Activated naive CD8-positive, alpha-beta T cell treated with anti-CD3 and anti-CD28 coated beads, Interleukin-2, amount 10 ng/mL, durations not matched to agents 7 days and 5 days (primary cell): ENCODE measurements around the gene RFX2. TPM values are rescaled to one million over a fixed set of nuclear protein-coding genes. Genes with fewer than 3 reads are reported as not detected.

ENCODE experiments used
- ATAC-seq: fragments of 150-1000 bp; cut with Tn5 transposase; one replicate; pipeline ENCODE4 v1.10.0; 2021; ENCODE audit warnings: low read depth, moderate library complexity
- POLR2A ChIA-PET: fragments of 350-600 bp; sonication (Branson Sonifier 250); formaldehyde crosslinking; loops from one replicate; lab custom pipeline; 2021; ENCODE audit warnings: antibody characterized with exemption; lab: Charles Lee
- DNase-seq: peaks from one replicate; pipeline ENCODE4 v3.0.0; 2021
- H3K27ac Mint-ChIP-seq: one replicate; pipeline ENCODE4 v1.8.0; 2022; ENCODE audit warnings: mild to moderate bottlenecking, mixed read lengths
- H3K27me3 Mint-ChIP-seq: one replicate; pipeline ENCODE4 v1.8.0; 2022; ENCODE audit warnings: mild to moderate bottlenecking, moderate library complexity, mixed read lengths
- H3K36me3 Mint-ChIP-seq: one replicate; pipeline ENCODE4 v1.8.0; 2021; ENCODE audit warnings: mild to moderate bottlenecking, mixed read lengths
- H3K4me1 Mint-ChIP-seq: one replicate; pipeline ENCODE4 v1.8.0; 2021; ENCODE audit warnings: mixed read lengths
- H3K4me3 Mint-ChIP-seq: one replicate; pipeline ENCODE4 v1.8.0; 2022; ENCODE audit warnings: mild to moderate bottlenecking, moderate library complexity, mixed read lengths
- H3K9me3 Mint-ChIP-seq: one replicate; pipeline ENCODE4 v1.8.0; 2021; ENCODE audit warnings: mixed read lengths
- total RNA-seq, 2 experiments: library from RNA; stranded (reverse); gene quantifications; one replicate each; pipeline ENCODE4 v1.2.3, GENCODE V29; 2021

Gene RFX2
- total RNA-seq: 10 to 100 TPM in 1 of 2 experiments, 1 to 10 TPM in 1; 9.9 to 12.2 TPM

GRCh38 chr19:6110360-6110977, at the start of gene RFX2:
RFX2 (minus strand) TSS chr19:6110500; CDS start chr19:6047496, 63,004 bp downstream.
- DNase-seq (peak; percentile 99), ATAC-seq (peak; percentile 97)
- Mint-ChIP-seq H3K27ac (peak within 1 kb of the TSS; percentile 79), H3K36me3 (peaks cover 4% of the 10 kb centered on the region), H3K4me1 (peaks cover 20% of the 10 kb centered on the region), H3K4me3 (peak within 1 kb of the TSS; percentile 88), H3K27me3 (peaks cover 14% of the 10 kb centered on the region), H3K9me3 (no peaks in the 10 kb centered on the region)
- POLR2A ChIA-PET: interaction anchor here (0.7 to 1.5 kb wide), 4 partner anchors 23 to 780 kb away, joined by 3 to 6 read pairs (median 4); partner anchors contain the start of gene KHSRP

GRCh38 chr19:6156033-6156432, 45.7 kb upstream of the RFX2 start:
- no peak overlapping the region for H3K27ac Mint-ChIP-seq
- no peak overlapping the region for H3K4me3 Mint-ChIP-seq
- ATAC-seq (no peak), DNase-seq (no peak)
- H3K27me3 Mint-ChIP-seq: peaks cover 2% of the 10 kb centered on the region
- POLR2A ChIA-PET: no interaction called here
- no peaks in the 10 kb centered on the region for H3K9me3 Mint-ChIP-seq
- H3K36me3 Mint-ChIP-seq: no peaks in the 10 kb centered on the region
- H3K4me1 Mint-ChIP-seq: peaks cover under 1% of the 10 kb centered on the region

- H3K27ac Mint-ChIP-seq: no peak overlapping the region
- no peak overlapping the region for H3K4me3 Mint-ChIP-seq
- H3K36me3 Mint-ChIP-seq: no peaks in the 10 kb centered on the region
- DNase-seq (no peak), ATAC-seq (no peak)
- peaks cover 2% of the 10 kb centered on the region for H3K27me3 Mint-ChIP-seq
- peaks cover 2% of the 10 kb centered on the region for H3K9me3 Mint-ChIP-seq
- POLR2A ChIA-PET: no interaction called here
- H3K4me1 Mint-ChIP-seq: no peaks in the 10 kb centered on the region
These were observed 40.0 kb upstream of the RFX2 start for GRCh38 chr19:6150289-6150688.

GRCh38 chr19:6141217-6141616, 30.9 kb upstream of the RFX2 start:
- POLR2A ChIA-PET: no interaction called here
- no peak for ATAC-seq
- H3K4me3 Mint-ChIP-seq: no peak overlapping the region
- H3K27me3 Mint-ChIP-seq: peaks cover 2% of the 10 kb centered on the region
- H3K27ac Mint-ChIP-seq: no peak overlapping the region
- no peaks in the 10 kb centered on the region for H3K4me1 Mint-ChIP-seq
- no peaks in the 10 kb centered on the region for H3K9me3 Mint-ChIP-seq
- no peaks in the 10 kb centered on the region for H3K36me3 Mint-ChIP-seq
- DNase-seq: no peak

- DNase-seq (no peak), ATAC-seq (no peak)
- no peak overlapping the region for H3K27ac Mint-ChIP-seq
- H3K27me3 Mint-ChIP-seq: peaks cover 2% of the 10 kb centered on the region
- no peaks in the 10 kb centered on the region for H3K4me1 Mint-ChIP-seq
- H3K36me3 Mint-ChIP-seq: no peaks in the 10 kb centered on the region
- no peaks in the 10 kb centered on the region for H3K9me3 Mint-ChIP-seq
- POLR2A ChIA-PET: no interaction called here
- no peak overlapping the region for H3K4me3 Mint-ChIP-seq
These were observed 28.2 kb upstream of the RFX2 start for GRCh38 chr19:6138511-6138910.

- ATAC-seq (no peak), DNase-seq (no peak)
- POLR2A ChIA-PET: no interaction called here
- peaks cover 2% of the 10 kb centered on the region for H3K27me3 Mint-ChIP-seq
- H3K36me3 Mint-ChIP-seq: no peaks in the 10 kb centered on the region
- H3K4me3 Mint-ChIP-seq: no peak overlapping the region
- no peaks in the 10 kb centered on the region for H3K9me3 Mint-ChIP-seq
- H3K4me1 Mint-ChIP-seq: no peaks in the 10 kb centered on the region
- H3K27ac Mint-ChIP-seq: no peak overlapping the region
These were observed 27.8 kb upstream of the RFX2 start for GRCh38 chr19:6138066-6138465.

- no peak for DNase-seq
- Mint-ChIP-seq H3K27ac (no peak overlapping the region), H3K27me3 (peaks cover 1% of the 10 kb centered on the region), H3K9me3 (no peaks in the 10 kb centered on the region), H3K36me3 (no peaks in the 10 kb centered on the region), H3K4me1 (no peaks in the 10 kb centered on the region), H3K4me3 (no peak overlapping the region)
- ATAC-seq: no peak
- POLR2A ChIA-PET: no interaction called here
These were observed 22.9 kb upstream of the RFX2 start for GRCh38 chr19:6133231-6133630.

- Mint-ChIP-seq H3K36me3 (no peaks in the 10 kb centered on the region), H3K27me3 (no peaks in the 10 kb centered on the region), H3K4me3 (no peak overlapping the region), H3K27ac (no peak overlapping the region), H3K9me3 (peaks cover 1% of the 10 kb centered on the region), H3K4me1 (no peaks in the 10 kb centered on the region)
- DNase-seq (no peak), ATAC-seq (no peak)
- POLR2A ChIA-PET: no interaction called here
These were observed 22.2 kb upstream of the RFX2 start for GRCh38 chr19:6132482-6132881.

- peaks cover 5% of the 10 kb centered on the region for H3K4me1 Mint-ChIP-seq
These were observed 17.5 kb upstream of the RFX2 start for GRCh38 chr19:6127716-6128335.

GRCh38 chr19:6126335-6126974, 16.2 kb upstream of the RFX2 start:
- Mint-ChIP-seq H3K4me1 (peaks cover 5% of the 10 kb centered on the region), H3K27ac (no peak overlapping the region), H3K4me3 (no peak overlapping the region), H3K9me3 (peaks cover 1% of the 10 kb centered on the region), H3K27me3 (peaks cover 4% of the 10 kb centered on the region), H3K36me3 (no peaks in the 10 kb centered on the region)
- POLR2A ChIA-PET: interaction anchor here (1.8 kb wide), 1 partner anchor 76 kb away, joined by 5 read pairs; no protein-coding TSS in a partner anchor
- ATAC-seq: peak; percentile 46
- DNase-seq: no peak

More at GRCh38 chr19:6127716-6128335, 17.5 kb upstream of the RFX2 start:
- POLR2A ChIA-PET: no interaction called here
- Mint-ChIP-seq H3K36me3 (no peaks in the 10 kb centered on the region), H3K27ac (no peak overlapping the region), H3K27me3 (peaks cover 4% of the 10 kb centered on the region), H3K9me3 (peaks cover 1% of the 10 kb centered on the region), H3K4me3 (no peak overlapping the region)
- ATAC-seq (no peak), DNase-seq (no peak)

GRCh38 chr19:6125571-6125989, 15.3 kb upstream of the RFX2 start:
- Mint-ChIP-seq H3K27me3 (peaks cover 4% of the 10 kb centered on the region), H3K9me3 (peaks cover 1% of the 10 kb centered on the region), H3K27ac (no peak overlapping the region), H3K4me3 (no peak overlapping the region), H3K36me3 (no peaks in the 10 kb centered on the region), H3K4me1 (peaks cover 5% of the 10 kb centered on the region)
- ATAC-seq (peak; percentile 69), DNase-seq (peak; percentile 47)
- POLR2A ChIA-PET: interaction anchor here (1.8 kb wide), 1 partner anchor 75 kb away, joined by 5 read pairs; no protein-coding TSS in a partner anchor

- ATAC-seq (no peak), DNase-seq (no peak)
- Mint-ChIP-seq H3K27me3 (peaks cover 12% of the 10 kb centered on the region), H3K27ac (no peak overlapping the region), H3K36me3 (peaks cover 2% of the 10 kb centered on the region), H3K4me1 (no peaks in the 10 kb centered on the region), H3K4me3 (no peak overlapping the region), H3K9me3 (peaks cover 2% of the 10 kb centered on the region)
- POLR2A ChIA-PET: no interaction called here
These were observed 8.7 kb upstream of the RFX2 start for GRCh38 chr19:6119031-6119430.

- peaks cover 2% of the 10 kb centered on the region for H3K36me3 Mint-ChIP-seq
These were observed 7.7 kb upstream of the RFX2 start for GRCh38 chr19:6118043-6118442.

More at GRCh38 chr19:6118043-6118442, 7.7 kb upstream of the RFX2 start:
- POLR2A ChIA-PET: no interaction called here
- DNase-seq (no peak), ATAC-seq (no peak)
- no peak overlapping the region for H3K27ac Mint-ChIP-seq
- H3K9me3 Mint-ChIP-seq: peaks cover 2% of the 10 kb centered on the region
- H3K4me1 Mint-ChIP-seq: no peaks in the 10 kb centered on the region
- H3K27me3 Mint-ChIP-seq: peaks cover 8% of the 10 kb centered on the region
- H3K4me3 Mint-ChIP-seq: no peak overlapping the region
